ENCODE measurements around the gene GALNT17.

The GALNT17 gene

GRCh38 chr7:71345117-71345884 lies 213.4 kb downstream of the GALNT17 start:
- no peak for DNase-seq

- no peak for DNase-seq
Observed at GRCh38 chr7:71348821-71349681, 217.1 kb downstream of the GALNT17 start.

DNA sequence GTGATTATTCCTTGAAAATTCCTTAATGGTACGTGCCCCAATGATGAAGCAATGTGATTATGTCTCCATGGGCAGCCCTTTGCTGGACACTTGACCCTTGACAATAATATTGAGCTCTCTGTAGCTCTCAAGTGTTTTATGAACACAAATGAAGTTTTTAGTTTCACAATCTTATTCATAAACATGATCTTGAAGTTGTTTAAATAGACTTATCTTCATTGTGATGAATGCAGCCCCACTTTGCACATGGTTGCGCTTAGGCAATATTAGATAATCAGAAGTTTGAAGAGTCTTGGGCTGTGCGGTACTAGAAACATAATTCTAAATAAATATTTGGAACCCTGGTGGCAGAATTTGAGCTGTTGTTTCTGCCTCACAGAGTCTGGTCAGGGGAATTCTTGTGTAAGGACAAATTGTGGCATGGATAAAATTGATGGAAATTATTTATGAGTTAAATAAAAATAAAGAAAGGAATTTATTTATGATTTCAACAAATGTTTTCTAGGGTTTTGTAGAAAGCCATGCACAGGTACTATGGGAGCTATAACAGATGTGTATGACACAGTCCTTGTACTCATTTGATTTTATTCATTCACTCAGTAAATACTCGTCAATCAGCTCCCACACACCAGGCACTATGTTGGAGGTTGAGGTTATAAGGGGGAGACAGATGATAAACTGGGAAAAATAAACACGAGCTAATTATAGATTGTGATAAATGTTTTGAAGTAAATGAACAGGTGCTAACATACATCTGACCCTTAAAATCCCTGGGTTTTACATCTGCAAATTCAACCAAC lies 217.9 kb downstream of the GALNT17 start:
- DNase-seq = no peak

DNA sequence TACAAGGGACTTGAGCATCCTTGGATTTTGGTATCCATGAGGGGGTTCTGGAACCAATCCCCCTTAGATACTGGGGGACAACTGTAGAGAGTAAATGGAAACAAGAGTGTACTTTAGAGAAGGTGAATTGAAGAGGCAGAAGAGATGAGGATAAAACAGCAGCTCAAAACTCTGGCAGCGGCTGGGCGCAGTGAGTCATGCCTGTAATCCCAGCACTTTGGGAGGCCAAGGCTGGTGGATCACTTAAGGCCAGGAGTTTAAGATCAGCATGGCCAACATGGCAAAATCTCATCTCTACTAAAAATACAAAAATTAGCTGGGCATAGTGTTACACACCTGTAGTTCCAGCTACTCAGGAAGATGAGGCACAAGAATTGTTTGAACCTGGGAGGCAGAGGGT lies 218.7 kb downstream of the GALNT17 start:
- DNase-seq = no peak

DNA sequence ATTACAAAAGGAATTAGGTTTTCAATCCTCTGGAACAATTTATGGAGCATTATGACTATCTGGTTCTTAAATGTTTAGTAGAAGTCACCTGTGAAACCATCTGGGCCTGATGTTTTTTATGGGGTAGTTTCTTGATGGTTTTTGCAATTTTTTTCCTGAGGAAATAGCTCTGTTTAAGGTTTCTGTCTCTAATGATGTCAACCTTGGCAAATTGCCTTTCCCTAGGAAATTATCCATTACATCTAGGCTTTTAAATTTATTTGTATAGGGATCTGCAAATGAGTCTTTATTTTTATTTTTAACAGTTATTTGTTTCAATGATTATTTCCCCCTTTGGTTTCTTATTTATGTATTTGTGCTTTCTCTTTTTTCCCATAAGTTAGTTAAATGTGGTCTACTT lies 222.8 kb downstream of the GALNT17 start:
- DNase-seq = no peak

GRCh38 chr7:71361451-71362032 lies 229.6 kb downstream of the GALNT17 start:
- no peak for DNase-seq

- no peak for DNase-seq
Observed at GRCh38 chr7:71362240-71362639, 230.3 kb downstream of the GALNT17 start.

DNA sequence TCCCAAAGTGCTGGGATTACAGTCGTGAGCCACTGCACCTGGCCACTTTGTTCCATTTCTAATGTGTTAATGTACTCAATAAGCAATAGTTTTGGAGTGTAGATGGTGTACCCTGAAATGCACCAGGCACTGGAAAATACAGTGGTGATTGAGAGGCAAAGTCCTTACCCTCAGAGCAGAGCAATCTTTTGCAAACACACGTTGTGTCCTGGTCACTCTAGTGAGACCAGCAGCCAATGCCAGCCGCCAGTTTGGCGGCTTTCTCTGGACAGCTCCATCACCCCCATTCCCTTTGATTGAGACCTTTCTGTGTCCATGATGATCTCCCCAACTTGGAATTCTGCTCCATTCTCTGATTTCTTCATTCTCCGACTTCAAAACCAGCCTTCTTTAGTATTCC lies 231.3 kb downstream of the GALNT17 start:
- no peak for DNase-seq

DNA sequence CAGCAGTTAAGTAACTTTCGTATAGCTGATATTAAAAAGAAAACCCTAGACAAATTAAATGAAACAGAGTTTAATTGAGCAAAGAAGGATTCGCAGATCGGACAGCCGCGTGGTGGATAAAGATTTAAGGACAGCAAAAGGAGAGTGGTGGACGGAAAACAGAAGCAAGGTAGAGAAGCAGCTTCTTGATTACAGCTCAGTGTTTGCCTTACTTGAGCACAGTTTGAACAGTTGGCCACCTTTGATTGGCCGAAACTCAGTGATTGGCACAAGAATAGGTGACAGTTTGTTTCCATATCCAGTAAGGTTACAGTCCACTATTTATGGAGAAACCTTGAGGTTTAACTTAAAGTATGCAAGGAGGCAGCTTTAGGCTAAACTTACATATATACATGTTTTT lies 231.7 kb downstream of the GALNT17 start:
- no peak for DNase-seq

DNA sequence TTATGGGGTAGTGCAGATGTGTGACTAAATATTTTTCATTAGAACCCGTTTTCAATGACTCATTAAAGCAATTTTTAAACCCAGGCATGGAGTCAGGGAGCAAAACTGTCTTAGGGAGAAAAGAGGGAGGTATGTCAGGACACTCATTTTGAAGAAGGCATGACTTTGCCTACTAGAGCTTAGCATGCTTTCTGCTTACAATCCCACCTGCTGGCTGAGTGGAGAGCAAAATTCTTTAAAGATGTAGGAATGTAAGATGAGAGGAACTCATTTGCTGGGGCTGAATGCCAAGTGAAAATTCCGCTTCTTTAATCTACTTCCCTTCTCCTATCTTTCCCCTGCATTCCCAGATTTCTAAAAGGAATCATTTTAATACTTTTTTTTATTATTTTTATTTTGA lies 232.6 kb downstream of the GALNT17 start:
- no peak for DNase-seq

DNA sequence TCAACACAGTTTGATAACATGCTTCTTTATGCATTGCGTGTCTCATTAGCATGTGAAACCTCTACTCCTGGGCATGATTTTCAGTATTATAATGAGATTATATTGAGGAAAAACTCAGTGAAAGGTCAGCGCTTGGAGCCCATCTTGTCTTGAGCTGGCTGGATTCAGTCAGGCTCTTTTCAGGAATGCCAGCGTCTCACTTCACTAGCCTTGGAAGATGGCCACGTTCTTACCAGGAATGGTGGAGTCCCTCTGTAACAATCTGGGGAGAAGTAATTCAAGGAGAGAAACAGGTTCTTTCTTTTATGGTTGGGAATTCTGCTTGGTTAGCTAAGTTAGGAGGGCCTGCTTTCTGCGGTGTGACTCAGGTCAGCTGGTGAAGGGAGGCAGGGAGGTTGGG lies 241.0 kb downstream of the GALNT17 start:
- no peak for DNase-seq

GRCh38 chr7:71377062-71377461 lies 245.1 kb downstream of the GALNT17 start:
- no peak for DNase-seq

- DNase-seq = no peak
Observed at GRCh38 chr7:71377469-71377868, 245.5 kb downstream of the GALNT17 start.

- DNase-seq = no peak
Observed at GRCh38 chr7:71384094-71384493, 252.2 kb downstream of the GALNT17 start.

GRCh38 chr7:71385330-71385729 lies 253.4 kb downstream of the GALNT17 start:
- DNase-seq = no peak

DNA sequence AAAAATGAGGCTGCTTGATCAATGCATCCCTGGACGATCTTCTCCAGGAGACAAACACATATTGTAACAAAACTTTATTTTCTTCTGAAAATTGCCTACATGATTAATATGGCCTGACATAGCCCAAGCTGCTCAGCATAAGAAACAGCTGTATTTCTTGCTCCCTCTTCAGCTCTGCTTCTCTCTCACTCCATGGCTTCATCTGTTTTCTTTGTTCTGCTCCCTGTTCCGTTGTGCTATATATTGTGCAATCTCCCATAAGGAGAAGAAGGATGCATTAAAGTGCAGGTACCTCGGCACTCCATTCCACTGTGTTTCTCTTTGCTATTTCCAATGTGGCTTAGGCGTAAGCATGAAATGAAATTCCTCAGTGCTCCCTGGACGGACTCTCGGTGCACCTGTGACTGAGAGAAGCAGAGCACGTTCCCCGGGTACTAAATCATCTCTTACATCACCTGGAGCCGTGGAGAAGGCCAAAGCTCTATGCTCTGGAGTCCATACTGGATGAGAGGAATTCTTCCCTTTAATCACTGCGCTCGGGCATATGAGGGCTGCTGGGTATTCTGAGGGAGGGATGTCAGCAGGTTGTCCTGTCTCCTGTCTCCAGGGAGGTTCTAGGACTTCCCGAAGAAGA lies 254.3 kb downstream of the GALNT17 start:
- DNase-seq = no peak

- no peak for DNase-seq
Observed at GRCh38 chr7:71388181-71388580, 256.2 kb downstream of the GALNT17 start.

DNA sequence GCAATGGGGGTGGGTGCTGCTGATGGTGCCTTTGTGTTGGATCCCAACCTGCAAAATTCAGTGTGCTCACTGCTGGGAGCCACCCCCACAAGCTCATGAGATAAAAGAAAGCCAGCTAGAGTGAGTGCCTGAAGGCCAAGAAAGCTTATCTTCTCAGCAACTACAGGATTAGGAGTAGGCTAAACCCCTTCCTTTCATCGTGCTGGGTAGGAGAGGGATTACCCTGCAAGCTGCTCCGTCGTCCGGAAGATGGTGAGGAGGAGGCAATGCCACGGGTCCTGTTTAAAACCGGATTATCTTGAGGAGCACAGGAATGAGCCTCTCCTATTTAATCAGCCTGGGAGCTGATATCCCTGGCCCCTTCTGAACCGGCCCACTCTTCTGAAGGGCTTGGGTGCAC lies 258.0 kb downstream of the GALNT17 start:
- no peak for DNase-seq

DNA sequence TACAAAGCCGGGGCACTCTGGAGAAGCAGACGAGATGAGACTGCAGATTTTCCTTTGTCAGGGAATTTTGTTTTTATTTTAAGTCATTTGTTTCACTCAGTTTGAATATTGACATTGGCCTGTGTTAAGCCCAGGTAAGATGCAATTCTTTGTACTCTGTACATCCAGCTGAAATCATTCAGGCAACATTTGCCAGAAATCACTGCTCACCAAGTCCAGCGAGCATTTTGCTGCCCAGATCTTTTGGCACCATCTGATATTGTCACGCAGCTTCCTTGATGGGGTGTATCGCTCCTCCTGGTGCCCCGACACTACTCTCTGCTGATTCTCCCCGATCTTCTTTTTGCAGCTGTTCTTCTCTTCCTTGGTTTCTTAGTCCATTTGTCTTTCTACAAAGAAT lies 261.7 kb downstream of the GALNT17 start:
- DNase-seq = no peak

- no peak for DNase-seq
Observed at GRCh38 chr7:71402684-71403083, 270.7 kb downstream of the GALNT17 start.

GRCh38 chr7:71403202-71403946 lies 271.4 kb downstream of the GALNT17 start:
- DNase-seq = no peak

Data from NCI-H1436 treated with DMSO at 0.1 percent for 48 hours (cell line).